H1 (cell line): ENCODE results near the gene SPG11. TPM values are rescaled to one million over a fixed set of nuclear protein-coding genes. Genes with fewer than 3 reads are reported as not detected.

Experiments
- CTCF ChIA-PET: fragments of 300-600 bp; sonication (Branson Sonifier 250); formaldehyde crosslinking; loops from one replicate; lab custom pipeline; 2021; ENCODE audit not compliant: partially characterized antibody; lab: Charles Lee
- POLR2A ChIA-PET: fragments of 300-600 bp; sonication (Branson Sonifier 250); formaldehyde crosslinking; loops from one replicate; lab custom pipeline; 2021; ENCODE audit warnings: inconsistent platforms; ENCODE audit not compliant: partially characterized antibody; lab: Charles Lee
- DNase-seq, 2 experiments: peaks; one replicate each; pipeline versions ENCODE4 v3.0.0 to v3.0.0-alpha.2; 2010 to 2022; ENCODE audit warnings: low spot score in 2 of 2, low read depth in 1 of 2, mixed read lengths in 1 of 2
- FAIRE-seq: peaks from 2 replicates; lab custom pipeline; 2011; peaks lifted over from hg19 to GRCh38; lab: Jason Lieb, UNC
- H2AFZ ChIP-seq: 2 replicates; pipeline ENCODE4 v1.8.1; 2012; ENCODE audit warnings: low read length, inconsistent platforms
- H2AK5ac ChIP-seq: 2 replicates; pipeline ENCODE4 v1.6.1; 2013; ENCODE audit warnings: low read depth, low read length
- H2BK120ac ChIP-seq: replicated peaks from 2 replicates; pipeline ENCODE3; 2013; ENCODE audit warnings: low read depth, low read length, inconsistent platforms
- H2BK12ac ChIP-seq: 2 replicates; pipeline ENCODE4 v1.6.1; 2013; ENCODE audit warnings: low read depth, low read length
- H2BK15ac ChIP-seq: 2 replicates; pipeline ENCODE4 v1.6.1; 2013; ENCODE audit warnings: low read length
- H2BK20ac ChIP-seq: 2 replicates; pipeline ENCODE4 v1.6.1; 2013; ENCODE audit warnings: low read length
- H2BK5ac ChIP-seq: 2 replicates; pipeline ENCODE4 v1.6.1; 2013; ENCODE audit warnings: low read depth, low read length
- H3K14ac ChIP-seq: 2 replicates; pipeline ENCODE4 v1.6.1; 2013; ENCODE audit warnings: inconsistent platforms; ENCODE audit not compliant: insufficient read length
- H3K18ac ChIP-seq: 2 replicates; pipeline ENCODE4 v1.6.1; 2013; ENCODE audit warnings: low read length; ENCODE audit errors: extremely low read depth
- H3K23ac ChIP-seq: 2 replicates; pipeline ENCODE4 v1.6.1; 2013; ENCODE audit warnings: inconsistent platforms; ENCODE audit not compliant: insufficient read length
- H3K23me2 ChIP-seq: 2 replicates; pipeline ENCODE4 v1.6.1; 2013; ENCODE audit warnings: low read depth, low read length
- H3K27ac ChIP-seq: 2 replicates; pipeline ENCODE4 v1.6.1; 2011; ENCODE audit warnings: low read depth, low read length, inconsistent platforms
- H3K27me3 ChIP-seq, 4 experiments: replicated peaks in 1 of 4; 1 replicate in 1 of 4; 2 replicates in 3 of 4; pipeline versions ENCODE4 v1.6.1 to v1.8.1; 2011 to 2013; ENCODE audit warnings: low read length in 3 of 4, mild to moderate bottlenecking in 3 of 4, inconsistent platforms in 2 of 4, mixed read lengths in 2 of 4, moderate library complexity in 1 of 4; ENCODE audit not compliant: control insufficient read depth in 3 of 4, insufficient read depth in 3 of 4; ENCODE audit errors: extremely low read depth in 1 of 4
- H3K36me3 ChIP-seq, 4 experiments: 2 replicates each; pipeline versions ENCODE4 v1.6.1 to v1.8.1; 2011 to 2013; ENCODE audit warnings: mild to moderate bottlenecking in 4 of 4, low read length in 3 of 4, moderate library complexity in 2 of 4, control low read depth in 1 of 4, inconsistent platforms in 1 of 4; ENCODE audit not compliant: insufficient read depth in 4 of 4, control insufficient read depth in 2 of 4
- H3K4ac ChIP-seq: replicated peaks from 2 replicates; pipeline ENCODE3; 2013; ENCODE audit warnings: low read length, low read depth, mixed read lengths, inconsistent platforms; ENCODE audit not compliant: insufficient read length
- H3K4me1 ChIP-seq, 4 experiments: replicated peaks in 1 of 4; 1 replicate in 1 of 4; 2 replicates in 3 of 4; pipeline versions ENCODE4 v1.6.1 to v1.8.1; 2011 to 2013; ENCODE audit warnings: low read length in 3 of 4, inconsistent platforms in 2 of 4, mixed read lengths in 1 of 4; ENCODE audit not compliant: insufficient read depth in 4 of 4, control insufficient read depth in 3 of 4
- H3K4me2 ChIP-seq, 2 experiments: 2 replicates each; pipeline versions ENCODE4 v1.6.1 to v1.8.1; 2011 to 2013; ENCODE audit warnings: low read depth in 2 of 2, low read length in 2 of 2, control low read depth in 1 of 2, inconsistent platforms in 1 of 2, mild to moderate bottlenecking in 1 of 2; ENCODE audit not compliant: insufficient read depth in 1 of 2
- H3K4me3 ChIP-seq, 4 experiments: fragments of 200-600, 300-600 bp in 1 of 4; sonication (generic), shearing (Covaris generic), sonication (Bioruptor Twin) in 1 of 4; 2 replicates each; pipeline versions ENCODE4 v1.5.1 to v1.8.1; 2011 to 2016; ENCODE audit warnings: low read length in 4 of 4, low read depth in 3 of 4, control low read depth in 2 of 4, inconsistent platforms in 2 of 4, mild to moderate bottlenecking in 2 of 4, mixed read lengths in 1 of 4, moderate library complexity in 1 of 4; ENCODE audit not compliant: insufficient read depth in 2 of 4; ENCODE audit errors: extremely low read depth in 1 of 4
- H3K56ac ChIP-seq: replicated peaks from 2 replicates; pipeline ENCODE3; 2013; ENCODE audit warnings: low read depth, mild to moderate bottlenecking, mixed read lengths, low read length, inconsistent platforms; ENCODE audit not compliant: insufficient read length
- H3K79me1 ChIP-seq: 2 replicates; pipeline ENCODE4 v1.6.1; 2013; ENCODE audit warnings: low read depth, low read length, control low read depth
- H3K79me2 ChIP-seq, 2 experiments: 2 replicates each; pipeline versions ENCODE4 v1.6.1 to v1.8.1; 2012 to 2013; ENCODE audit warnings: low read length in 2 of 2, mild to moderate bottlenecking in 2 of 2, inconsistent platforms in 1 of 2; ENCODE audit not compliant: insufficient read depth in 2 of 2, control insufficient read depth in 1 of 2
- H3K9ac ChIP-seq, 4 experiments: replicated peaks in 1 of 4; 1 replicate in 1 of 4; 2 replicates in 3 of 4; pipeline versions ENCODE4 v1.6.1 to v1.8.1; 2011 to 2013; ENCODE audit warnings: low read depth in 3 of 4, low read length in 3 of 4, control low read depth in 2 of 4, mild to moderate bottlenecking in 2 of 4, moderate library complexity in 2 of 4, inconsistent platforms in 1 of 4; ENCODE audit errors: extremely low read depth in 1 of 4
- H3K9me3 ChIP-seq, 2 experiments: 2 replicates each; pipeline versions ENCODE4 v1.6.1 to v1.8.1; 2012 to 2013; ENCODE audit warnings: mild to moderate bottlenecking in 2 of 2, moderate library complexity in 2 of 2, control low read depth in 1 of 2, inconsistent platforms in 1 of 2, low read depth in 1 of 2, low read length in 1 of 2, mixed read lengths in 1 of 2; ENCODE audit not compliant: insufficient read depth in 2 of 2
- H4K20me1 ChIP-seq, 2 experiments: replicated peaks in 1 of 2; 2 replicates each; pipeline versions ENCODE3 to v1.8.1; 2011 to 2013; ENCODE audit warnings: inconsistent platforms in 2 of 2, low read length in 2 of 2, mild to moderate bottlenecking in 1 of 2; ENCODE audit not compliant: insufficient read depth in 2 of 2, control insufficient read depth in 1 of 2
- H4K5ac ChIP-seq: 2 replicates; pipeline ENCODE4 v1.6.1; 2013; ENCODE audit warnings: low read length, low read depth, mixed read lengths, inconsistent platforms; ENCODE audit not compliant: insufficient read length
- H4K8ac ChIP-seq: 2 replicates; pipeline ENCODE4 v1.8.0; 2013; ENCODE audit warnings: mild to moderate bottlenecking, moderate library complexity, low read length, inconsistent platforms; ENCODE audit not compliant: insufficient read depth; ENCODE audit errors: extremely low read depth
- H4K91ac ChIP-seq: replicated peaks from 2 replicates; pipeline ENCODE3; 2013; ENCODE audit warnings: low read length, mixed read lengths, inconsistent platforms; ENCODE audit not compliant: insufficient read length
- ASH2L ChIP-seq: fragments of 200-600, 300-600 bp; sonication (generic); IDR thresholded peaks from one replicate; pipeline ENCODE4 v1.7.1; 2017; ENCODE audit warnings: low read length
- CBX8 ChIP-seq: fragments of 300-800, 300-1000 bp; sonication (generic); IDR thresholded peaks from 2 replicates; pipeline ENCODE4 v1.7.1; 2016; ENCODE audit warnings: low read depth, low read length, borderline replicate concordance
- CHD1 ChIP-seq: IDR thresholded peaks from 2 replicates; pipeline ENCODE4 v1.6.1; 2012; ENCODE audit warnings: low read depth, low read length, improper control_type of control experiment
- GTF2F1 ChIP-seq: IDR thresholded peaks from 2 replicates; pipeline ENCODE4 v1.6.1; 2012; ENCODE audit warnings: low read depth, low read length, improper control_type of control experiment, borderline replicate concordance
- JUND ChIP-seq: IDR thresholded peaks from 2 replicates; pipeline ENCODE4 v1.6.1; 2011; ENCODE audit warnings: mild to moderate bottlenecking, improper control_type of control experiment, low read length
- RBBP5 ChIP-seq: IDR thresholded peaks from 2 replicates; pipeline ENCODE4 v1.7.1; 2012; ENCODE audit warnings: low read depth, mild to moderate bottlenecking, inconsistent platforms, low read length, moderate library complexity, borderline replicate concordance
- TAF1 ChIP-seq: IDR thresholded peaks from 2 replicates; pipeline ENCODE4 v1.6.1; 2011; ENCODE audit warnings: mild to moderate bottlenecking, low read depth, low read length
- WGBS, 2 experiments: shearing (Covaris generic) in 1 of 2; methylation state at CpG; one replicate each; pipeline versions ENCODE4 v1.1.6 to v1.1.7; 2013 to 2015; ENCODE audit warnings: low lambda C conversion rate in 2 of 2, mixed read lengths in 2 of 2, inconsistent platforms in 1 of 2, low coverage in 1 of 2, missing lambda C conversion rate in 1 of 2; ENCODE audit not compliant: insufficient replicate concordance in 2 of 2, insufficient coverage in 1 of 2, insufficient read length in 1 of 2; ENCODE audit errors: extremely low coverage in 1 of 2, missing lambda C conversion rate in 1 of 2; 5-methylcytosine and 5-hydroxymethylcytosine counted together
- polyA plus RNA-seq, 7 experiments: library from polyadenylated mRNA; depleted of rRNA in 3 of 7; stranded (reverse) in 5 of 7; unstranded in 2 of 7; fragments of >200 nt in 5 of 7; fragments of 200-250 nt in 2 of 7; gene quantifications; 1 replicate in 5 of 7; 2 replicates in 1 of 7; 4 replicates in 1 of 7; pipeline versions ENCODE4 v1.2.1 to v1.2.3, GENCODE V29; 2011 to 2013; ENCODE audit warnings: missing spikeins in 2 of 7, mixed read lengths in 2 of 7
- total RNA-seq: library from RNA; stranded (reverse); fragmentation: NEBNext Ultra II Directional; extraction: Animal tissue kit (Norgen Biotek cat#: 25700); gene quantifications from 2 replicates; pipeline ENCODE4 v1.2.1, GENCODE V29; 2021
- TF ChIP-seq, protein P1 (sequence below): IDR thresholded peaks from 2 replicates; pipeline ENCODE4 v1.6.1; 2012; ENCODE audit warnings: inconsistent platforms

Gene SPG11
- total and polyA plus RNA-seq, 2 of the 8 experiments (the other 6 are each of a cell fraction or from before 2014, with no cell fraction given), result 37.1 to 38.6 TPM

DNA sequence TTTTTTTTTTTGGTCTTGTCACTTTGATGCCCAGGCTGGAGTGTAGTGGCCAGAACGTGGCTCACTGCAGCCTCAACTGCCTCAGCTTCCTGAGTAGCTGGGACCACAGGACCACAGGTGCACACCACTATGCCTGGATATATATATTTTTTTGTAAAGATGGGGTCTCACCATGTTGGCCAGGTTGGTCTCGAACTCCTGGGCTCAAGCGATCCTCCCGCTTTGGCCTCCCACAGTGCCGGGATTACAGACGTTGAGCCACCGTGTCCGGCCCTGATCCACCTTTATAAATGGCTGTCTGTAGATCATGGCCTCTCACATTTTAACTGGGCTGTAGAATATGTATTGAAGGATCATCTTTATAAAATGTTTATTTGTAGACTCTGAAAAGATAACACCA lies 128.4 kb downstream of the SPG11 start:
- no peak overlapping the region for H3K56ac ChIP-seq
- peak overlapping the region; percentile 71 to 97; a peak in 3 of 4 replicates for H3K4me2 ChIP-seq
- no peaks in the 10 kb centered on the region for H4K20me1 ChIP-seq
- H4K5ac ChIP-seq, result no peak overlapping the region
- no peak overlapping the region for H2BK5ac ChIP-seq
- CTCF ChIA-PET, result no interaction called here
- H3K14ac ChIP-seq, result no peak overlapping the region
- 92% methylated on average over 8 of the region's 8 CpGs; no CpG with 5 or more reads in 1 of the 2 experiments for WGBS, 2 experiments
- H3K79me2 ChIP-seq, result peaks cover 0 to 16% of the 10 kb centered on the region in 2 experiments; a peak in 2 of 4 replicates
- no peaks in the 10 kb centered on the region; the same call in none of the 2 replicates for H3K79me1 ChIP-seq
- peaks cover 0 to 5% (median 0%) of the 10 kb centered on the region in 4 experiments; a peak in 3 of 8 replicates for H3K36me3 ChIP-seq
- H2BK120ac ChIP-seq, result no peak overlapping the region
- DNase-seq (peak in 1 of 2 experiments; percentile 28), FAIRE-seq (no peak)
- POLR2A ChIA-PET, result no interaction called here
- no peak overlapping the region for H2BK15ac ChIP-seq
- H3K23me2 ChIP-seq, result peaks cover 6% of the 10 kb centered on the region; the same call in 1 of the 2 replicates
- no peak overlapping the region for H3K18ac ChIP-seq
- H4K91ac ChIP-seq, result no peak overlapping the region
- no peak overlapping the region for H2AK5ac ChIP-seq
- peak overlapping the region in 1 of 4 experiments; percentile 78; a peak in 4 of 8 replicates for H3K4me3 ChIP-seq
- no peak overlapping the region for H3K23ac ChIP-seq
- no peaks in the 10 kb centered on the region for H3K27me3 ChIP-seq
- no peak overlapping the region for H4K8ac ChIP-seq
- no peak overlapping the region for H3K27ac ChIP-seq
- H2BK20ac ChIP-seq, result no peak overlapping the region
- H3K9me3 ChIP-seq, result no peaks in the 10 kb centered on the region
- no peak overlapping the region for H3K9ac ChIP-seq
- H2AFZ ChIP-seq, result no peak overlapping the region
- H2BK12ac ChIP-seq, result no peak overlapping the region
- H3K4me1 ChIP-seq, result peaks cover 0 to 4% (median 2%) of the 10 kb centered on the region in 4 experiments; a peak in 4 of 7 replicates
- H3K4ac ChIP-seq, result no peak overlapping the region
- TF ChIP-seq, protein P1, sequence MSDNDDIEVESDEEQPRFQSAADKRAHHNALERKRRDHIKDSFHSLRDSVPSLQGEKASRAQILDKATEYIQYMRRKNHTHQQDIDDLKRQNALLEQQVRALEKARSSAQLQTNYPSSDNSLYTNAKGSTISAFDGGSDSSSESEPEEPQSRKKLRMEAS, result no peak
- TF ChIP-seq JUND, result no peak
- TF ChIP-seq RBBP5, result no peak
- no peak for TF ChIP-seq GTF2F1
- TF ChIP-seq CHD1, result no peak
- no peak for TF ChIP-seq ASH2L
- no peak for TF ChIP-seq TAF1
- no peak for TF ChIP-seq CBX8
